K562 (cell line): ENCODE results near the gene HNRNPA2B1.

Experiments used
- CLOCK ChIP-seq: fragments of 250-450 bp; sonication (Bioruptor Pico); IDR thresholded peaks from 2 replicates; pipeline ENCODE4 v1.4.0; 2020; ENCODE audit warnings: mild to moderate bottlenecking, moderate library complexity, borderline replicate concordance
- EP300 ChIP-seq: IDR thresholded peaks from 2 replicates; pipeline ENCODE4 v1.6.1; 2012; ENCODE audit warnings: low read length, improper control_type of control experiment
- EZH2 ChIP-seq: IDR thresholded peaks from 2 replicates; pipeline ENCODE4 v1.6.1; 2012; ENCODE audit warnings: low read depth, mild to moderate bottlenecking, inconsistent platforms, low read length, borderline replicate concordance
- JUN ChIP-seq, 2 experiments: sonication (generic) in 1 of 2; formaldehyde crosslinking in 1 of 2; IDR thresholded peaks; 2 replicates each; pipeline versions ENCODE4 v1.6.1 to v1.8.0; 2012 to 2022; ENCODE audit warnings: borderline replicate concordance in 2 of 2, mild to moderate bottlenecking in 2 of 2, improper control_type of control experiment in 1 of 2, low read depth in 1 of 2, low read length in 1 of 2, missing genetic modification reagents in 1 of 2
- MAFG ChIP-seq: fragments of 450-650 bp; conservative IDR thresholded peaks from 2 replicates; pipeline ENCODE4 v1.6.1; 2016; ENCODE audit warnings: missing genetic modification characterization, missing compliant biosample characterization
- MLLT1 ChIP-seq, 2 experiments: fragments of 450-650 bp; IDR thresholded peaks; 2 replicates each; pipeline ENCODE4 v1.6.1; 2016
- POLR2A ChIP-seq: fragments of 450-650 bp; conservative IDR thresholded peaks from 2 replicates; pipeline ENCODE4 v1.6.1; 2016
- ZNF609 ChIP-seq: sonication (generic); formaldehyde crosslinking; IDR thresholded peaks from 2 replicates; pipeline ENCODE4 v1.8.1; 2023; ENCODE audit warnings: missing genetic modification reagents, mild to moderate bottlenecking, borderline replicate concordance

GRCh38 chr7:26200444-26201246, at the start of gene HNRNPA2B1:
- 0 out of 2 replicates have a peak, but pooled peaks have one; percentile 18 for TF ChIP-seq JUN (IDR thresholded peaks at IDR 0.05; ENCODE audit: borderline replicate concordance, low read depth, low read length)
- no peak for TF ChIP-seq JUN (CRISPR knock-in tag; IDR thresholded peaks at IDR 0.05; ENCODE audit: borderline replicate concordance)
- peak; percentile 93 to 96 for TF ChIP-seq MLLT1 (IDR thresholded peaks at IDR 0.05)
- no peak for TF ChIP-seq EZH2
- no peak for TF ChIP-seq MAFG
- TF ChIP-seq POLR2A: peak; percentile 100
- TF ChIP-seq EP300: peak; percentile 9; the same call in 1 of the 2 replicates
- TF ChIP-seq ZNF609 (CRISPR knock-in tag): no peak
- no peak for TF ChIP-seq CLOCK (CRISPR knock-in tag)
